ENCODE measurements around the gene KIAA1958. TPM values are rescaled to one million over a fixed set of nuclear protein-coding genes. Genes with fewer than 3 reads are reported as not detected.

KIAA1958 gene
- total and polyA plus RNA-seq, 12 donors = 0.59 to 7.7 (median 6.1) TPM

DNA sequence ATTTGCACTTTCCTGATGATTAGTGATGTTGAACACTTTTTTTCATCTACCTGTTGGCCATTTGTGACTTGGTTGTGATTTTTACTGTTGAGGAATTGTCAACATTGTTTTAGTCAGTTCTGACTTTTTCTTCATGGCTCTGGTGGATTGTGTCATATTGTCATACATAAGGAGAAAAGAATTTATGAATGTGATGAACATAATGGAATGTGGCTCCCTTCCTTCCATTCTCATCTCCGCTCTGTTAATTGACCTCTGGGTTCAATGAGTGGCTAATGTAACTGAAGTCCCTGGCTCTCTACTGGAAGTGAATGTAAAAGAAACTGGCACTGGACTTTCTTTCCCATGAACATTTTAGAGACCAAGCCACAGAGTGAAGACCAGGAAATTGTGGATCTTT, 49.2 kb downstream of the KIAA1958 start:
- H3K4me3 ChIP-seq = no peak overlapping the region
- intact Hi-C loops (cut with DNase I) = no loop called here
- DNase-seq (no peak), ATAC-seq (no peak)
- no peaks in the 10 kb centered on the region for H3K9me3 ChIP-seq
- 41 to 47% methylated on average over 1 of the region's 1 CpG for WGBS, 2 donors
- H3K27ac ChIP-seq = no peak overlapping the region
- no peaks in the 10 kb centered on the region for H3K36me3 ChIP-seq
- no peaks in the 10 kb centered on the region for H3K27me3 ChIP-seq
- TF ChIP-seq, protein P1, sequence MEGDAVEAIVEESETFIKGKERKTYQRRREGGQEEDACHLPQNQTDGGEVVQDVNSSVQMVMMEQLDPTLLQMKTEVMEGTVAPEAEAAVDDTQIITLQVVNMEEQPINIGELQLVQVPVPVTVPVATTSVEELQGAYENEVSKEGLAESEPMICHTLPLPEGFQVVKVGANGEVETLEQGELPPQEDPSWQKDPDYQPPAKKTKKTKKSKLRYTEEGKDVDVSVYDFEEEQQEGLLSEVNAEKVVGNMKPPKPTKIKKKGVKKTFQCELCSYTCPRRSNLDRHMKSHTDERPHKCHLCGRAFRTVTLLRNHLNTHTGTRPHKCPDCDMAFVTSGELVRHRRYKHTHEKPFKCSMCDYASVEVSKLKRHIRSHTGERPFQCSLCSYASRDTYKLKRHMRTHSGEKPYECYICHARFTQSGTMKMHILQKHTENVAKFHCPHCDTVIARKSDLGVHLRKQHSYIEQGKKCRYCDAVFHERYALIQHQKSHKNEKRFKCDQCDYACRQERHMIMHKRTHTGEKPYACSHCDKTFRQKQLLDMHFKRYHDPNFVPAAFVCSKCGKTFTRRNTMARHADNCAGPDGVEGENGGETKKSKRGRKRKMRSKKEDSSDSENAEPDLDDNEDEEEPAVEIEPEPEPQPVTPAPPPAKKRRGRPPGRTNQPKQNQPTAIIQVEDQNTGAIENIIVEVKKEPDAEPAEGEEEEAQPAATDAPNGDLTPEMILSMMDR (IDR thresholded peaks at IDR 0.05) = no peak
- peaks cover 0 to 25% (median 14%) of the 10 kb centered on the region in 9 donors for H3K4me1 ChIP-seq

DNA sequence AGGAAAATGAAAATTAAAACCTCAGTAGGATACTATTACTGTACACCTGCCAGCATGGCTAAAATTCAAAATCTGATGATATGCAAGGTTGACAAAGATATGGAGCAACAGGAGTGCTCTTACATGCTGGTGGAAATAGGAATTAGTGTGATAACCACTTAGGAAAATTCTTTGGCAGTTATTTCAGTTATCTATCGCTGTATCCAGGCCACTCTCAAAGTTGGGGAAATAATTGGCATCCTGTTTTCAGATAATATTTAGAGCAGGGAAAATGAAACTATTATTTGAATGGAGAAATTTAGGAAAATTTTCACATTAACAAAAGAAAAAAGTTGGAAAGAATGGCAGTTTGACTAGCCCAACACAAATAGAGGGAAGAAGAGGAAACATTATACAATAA, 50.9 kb downstream of the KIAA1958 start:
- H3K27me3 ChIP-seq = no peaks in the 10 kb centered on the region

DNA sequence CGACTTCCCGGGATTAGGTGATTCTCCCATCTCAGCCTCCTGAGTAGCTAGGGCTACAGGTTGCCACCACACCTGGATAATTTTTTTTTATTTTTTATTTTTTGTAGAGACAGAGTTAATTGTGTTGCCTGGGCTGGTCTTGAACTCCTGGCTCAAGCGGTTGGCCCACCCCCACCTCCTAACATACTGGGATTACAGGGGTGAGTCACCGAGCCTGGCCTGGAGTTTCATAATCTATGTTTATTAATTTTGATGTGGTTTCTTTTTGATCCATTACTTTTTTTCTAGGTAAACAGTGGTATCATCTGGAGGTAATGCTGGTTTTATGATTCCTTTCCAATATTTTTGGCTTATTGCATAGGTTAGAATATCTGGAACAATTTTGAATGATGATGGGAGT, 54.2 kb downstream of the KIAA1958 start:
- intact Hi-C loops (cut with DNase I) = loop anchor here in 1 of 10 donors (10.0 kb wide), 1 partner anchor 46 kb away; no protein-coding TSS in a partner anchor
- H3K4me3 ChIP-seq = no peak overlapping the region
- H3K4me1 ChIP-seq = peaks cover 0 to 7% (median 0%) of the 10 kb centered on the region in 9 donors
- ATAC-seq = no peak
- no peak overlapping the region for H3K27ac ChIP-seq
- no peaks in the 10 kb centered on the region for H3K27me3 ChIP-seq
- TF ChIP-seq, protein P1 (IDR thresholded peaks at IDR 0.05) = no peak
- 96 to 98% methylated on average over 4 of the region's 4 CpGs for WGBS, 2 donors
- H3K36me3 ChIP-seq = no peaks in the 10 kb centered on the region
- no peak for DNase-seq
- no peaks in the 10 kb centered on the region for H3K9me3 ChIP-seq

More for the DNA sequence above, 50.9 kb downstream of the KIAA1958 start:
- intact Hi-C loops (cut with DNase I) = no loop called here
- Histone ChIP-seq H3K9me3 (no peaks in the 10 kb centered on the region), H3K36me3 (no peaks in the 10 kb centered on the region), H3K4me3 (no peak overlapping the region), H3K4me1 (peaks cover 0 to 14% (median 2%) of the 10 kb centered on the region in 9 donors), H3K27ac (no peak overlapping the region)
- 66 to 77% methylated on average over 1 of the region's 1 CpG for WGBS, 2 donors
- DNase-seq = no peak
- TF ChIP-seq, protein P1 (IDR thresholded peaks at IDR 0.05) = no peak
- no peak for ATAC-seq

DNA sequence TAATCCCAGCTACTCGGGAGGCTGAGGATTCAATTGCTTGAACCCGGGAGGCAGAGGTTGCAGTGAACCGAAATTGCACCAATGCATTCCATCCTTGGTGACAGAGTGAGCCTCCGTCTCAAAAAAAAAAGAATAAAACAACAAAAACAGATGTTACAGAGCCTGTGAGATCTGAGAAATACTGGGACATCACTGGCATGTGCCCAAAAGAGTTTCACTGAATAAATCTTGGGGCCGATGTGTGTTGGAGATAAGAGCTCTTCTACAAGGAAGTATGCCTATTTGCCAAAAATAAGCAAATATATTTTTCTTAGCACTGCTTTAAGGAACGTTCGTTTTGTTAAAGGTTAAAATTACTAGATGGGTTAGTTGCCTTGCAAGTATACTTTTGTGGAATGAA, 55.1 kb downstream of the KIAA1958 start:
- no peaks in the 10 kb centered on the region for H3K27me3 ChIP-seq
- no peak for DNase-seq
- ATAC-seq = no peak
- no peaks in the 10 kb centered on the region for H3K9me3 ChIP-seq
- peaks cover 0 to 16% (median 0%) of the 10 kb centered on the region in 9 donors for H3K4me1 ChIP-seq
- no peaks in the 10 kb centered on the region for H3K36me3 ChIP-seq
- TF ChIP-seq, protein P1 (IDR thresholded peaks at IDR 0.05) = no peak
- no peak overlapping the region for H3K27ac ChIP-seq
- no peak overlapping the region for H3K4me3 ChIP-seq
- 50 to 58% methylated on average over 7 of the region's 7 CpGs for WGBS, 2 donors
- intact Hi-C loops (cut with DNase I) = loop anchor here in 1 of 10 donors (10.0 kb wide), 1 partner anchor 47 kb away; no protein-coding TSS in a partner anchor
